ENCODE results near the gene GRIK3.

Gene GRIK3

DNA sequence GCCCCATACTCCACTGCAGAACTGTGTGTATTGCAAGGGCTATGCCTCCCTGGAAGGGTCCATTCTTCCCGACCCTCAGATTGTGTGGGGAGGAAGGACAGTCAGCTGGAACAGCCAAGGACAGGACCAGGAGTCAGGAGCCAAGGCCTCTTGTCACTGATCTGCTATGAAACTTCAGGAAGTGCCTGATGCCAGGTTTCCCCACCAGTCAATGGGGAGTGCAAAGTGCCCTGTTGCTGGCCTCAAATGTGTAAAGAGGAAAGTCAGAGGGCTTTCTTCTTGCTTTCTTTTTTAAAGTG is 168.8 kb downstream of the GRIK3 start:
- Histone ChIP-seq H3K27me3 (ENCODE audit: control insufficient read depth in 5 of 5, insufficient read depth in 4 of 5, low read length in 5 of 5) (peaks cover 4 to 18% (median 12%) of the 10 kb centered on the region in 5 donors), H3K27ac (ENCODE audit: low read depth, low read length) (no peak overlapping the region), H3K4me1 (ENCODE audit: control insufficient read depth in 5 of 5, insufficient read depth in 5 of 5, low read length in 5 of 5) (no peaks in the 10 kb centered on the region), H3K36me3 (ENCODE audit: control insufficient read depth in 5 of 5, insufficient read depth in 5 of 5, low read length in 5 of 5) (no peaks in the 10 kb centered on the region), H3K4me3 (ENCODE audit: low read depth in 1 of 5, low read length in 5 of 5) (no peak overlapping the region), H3K9ac (ENCODE audit: low read length in 5 of 5) (no peak overlapping the region), H3K9me3 (ENCODE audit: control insufficient read depth in 5 of 5, low read length in 5 of 5) (no peaks in the 10 kb centered on the region)

DNA sequence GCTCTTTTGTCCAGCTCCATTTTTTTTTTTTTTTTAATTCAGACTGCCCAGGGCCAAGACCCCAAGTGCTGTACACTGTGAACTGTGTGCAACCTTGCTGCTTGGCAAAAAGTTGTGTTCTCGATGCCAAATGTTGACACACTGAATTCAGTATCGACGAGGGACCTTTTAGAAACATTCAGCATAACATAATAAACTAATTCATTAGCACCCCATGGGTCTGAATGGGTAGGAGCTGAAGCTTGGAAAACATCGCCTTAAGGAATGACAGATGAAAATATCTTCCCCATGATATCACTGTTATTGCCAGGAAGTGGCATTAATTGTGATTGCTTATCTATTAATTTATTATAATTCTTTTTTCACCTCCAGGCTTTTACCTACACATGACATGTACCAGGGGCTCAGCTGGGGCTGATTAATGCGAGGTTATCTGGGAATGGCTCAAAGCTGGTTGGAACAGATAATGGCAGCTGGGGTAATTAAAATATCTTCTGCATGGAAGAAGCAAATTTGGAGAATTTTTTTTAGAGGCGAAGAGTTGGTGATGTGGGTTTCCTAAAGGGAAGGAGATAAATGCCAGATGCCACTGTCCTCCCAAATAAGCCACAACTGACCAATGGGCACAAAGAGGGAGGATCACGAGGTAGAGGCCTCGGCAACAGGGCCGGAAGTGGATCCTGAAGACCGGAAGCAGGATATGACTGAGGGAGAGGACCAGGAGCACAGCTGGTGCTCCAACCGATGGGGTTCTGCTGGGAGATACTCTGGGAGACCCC is 169.3 kb downstream of the GRIK3 start:
- no peak overlapping the region for H3K27ac ChIP-seq (ENCODE audit: low read depth, low read length)
- H3K9me3 ChIP-seq (ENCODE audit: control insufficient read depth in 5 of 5, low read length in 5 of 5) = no peaks in the 10 kb centered on the region
- H3K4me1 ChIP-seq (ENCODE audit: control insufficient read depth in 5 of 5, insufficient read depth in 5 of 5, low read length in 5 of 5) = no peaks in the 10 kb centered on the region
- H3K36me3 ChIP-seq (ENCODE audit: control insufficient read depth in 5 of 5, insufficient read depth in 5 of 5, low read length in 5 of 5) = no peaks in the 10 kb centered on the region
- H3K4me3 ChIP-seq (ENCODE audit: low read depth in 1 of 5, low read length in 5 of 5) = no peak overlapping the region
- H3K9ac ChIP-seq (ENCODE audit: low read length in 5 of 5) = no peak overlapping the region
- H3K27me3 ChIP-seq (ENCODE audit: control insufficient read depth in 5 of 5, insufficient read depth in 4 of 5, low read length in 5 of 5) = peaks cover 4 to 18% (median 13%) of the 10 kb centered on the region in 5 donors

DNA sequence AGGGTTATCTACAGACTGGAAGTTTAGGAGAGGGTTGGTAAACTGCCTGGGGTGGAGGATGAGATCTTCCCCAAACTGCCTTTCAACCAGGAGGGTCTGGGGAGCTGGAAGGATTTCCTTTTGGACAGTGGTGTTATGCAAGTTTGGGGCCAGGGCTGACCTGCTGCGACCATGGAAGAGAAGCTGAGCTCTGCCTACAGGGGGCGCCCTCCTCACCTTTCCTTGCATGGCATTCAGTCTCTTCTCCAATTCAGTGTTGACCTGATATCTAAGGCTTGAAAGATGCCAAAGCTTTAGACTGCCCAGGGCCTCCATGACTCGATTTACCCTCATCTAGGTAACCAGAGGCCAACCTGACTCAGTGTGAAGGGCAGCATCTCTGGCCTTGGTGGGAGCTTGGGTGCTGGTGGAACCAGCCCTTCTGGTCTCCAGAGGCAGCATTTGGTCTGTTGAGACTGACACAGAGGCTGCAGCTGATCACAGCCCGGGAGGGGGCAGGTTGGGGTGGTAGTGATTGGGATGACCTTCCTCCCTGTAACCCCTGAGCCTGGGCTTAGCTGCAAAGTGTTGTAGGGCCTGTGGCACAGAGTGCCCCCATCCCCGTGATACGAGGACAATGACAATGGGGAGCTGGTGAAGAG is 170.0 kb downstream of the GRIK3 start:
- H3K9ac ChIP-seq (ENCODE audit: low read length in 5 of 5) = no peak overlapping the region
- H3K4me1 ChIP-seq (ENCODE audit: control insufficient read depth in 5 of 5, insufficient read depth in 5 of 5, low read length in 5 of 5) = no peaks in the 10 kb centered on the region
- no peaks in the 10 kb centered on the region for H3K9me3 ChIP-seq (ENCODE audit: control insufficient read depth in 5 of 5, low read length in 5 of 5)
- H3K36me3 ChIP-seq (ENCODE audit: control insufficient read depth in 5 of 5, insufficient read depth in 5 of 5, low read length in 5 of 5) = no peaks in the 10 kb centered on the region
- H3K4me3 ChIP-seq (ENCODE audit: low read depth in 1 of 5, low read length in 5 of 5) = no peak overlapping the region
- no peak overlapping the region for H3K27ac ChIP-seq (ENCODE audit: low read depth, low read length)
- H3K27me3 ChIP-seq (ENCODE audit: control insufficient read depth in 5 of 5, insufficient read depth in 4 of 5, low read length in 5 of 5) = peaks cover 4 to 23% (median 14%) of the 10 kb centered on the region in 5 donors

DNA sequence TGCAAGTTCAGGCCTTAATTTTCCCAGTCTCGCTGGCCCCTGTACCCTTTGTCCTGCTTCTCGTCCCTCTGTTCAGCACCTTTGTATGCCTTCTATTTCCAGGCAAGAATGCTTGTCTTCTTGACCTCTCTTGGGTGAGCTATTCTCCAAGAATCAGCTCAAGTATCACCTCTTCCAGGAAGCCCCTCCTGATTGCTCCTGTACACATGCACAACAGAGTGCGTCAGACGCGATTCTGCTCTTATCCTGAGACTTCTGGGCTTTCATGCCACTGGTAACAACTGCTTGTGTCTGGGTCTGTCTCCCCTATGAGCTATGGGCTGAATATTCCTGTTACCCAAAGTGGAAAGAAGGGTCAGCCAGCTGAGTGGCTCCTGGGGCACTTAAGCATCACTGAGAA is 170.8 kb downstream of the GRIK3 start:
- Histone ChIP-seq H3K27ac (ENCODE audit: low read depth, low read length) (no peak overlapping the region), H3K27me3 (ENCODE audit: control insufficient read depth in 5 of 5, insufficient read depth in 4 of 5, low read length in 5 of 5) (peaks cover 4 to 25% (median 18%) of the 10 kb centered on the region in 5 donors), H3K9ac (ENCODE audit: low read length in 5 of 5) (no peak overlapping the region), H3K9me3 (ENCODE audit: control insufficient read depth in 5 of 5, low read length in 5 of 5) (no peaks in the 10 kb centered on the region), H3K4me3 (ENCODE audit: low read depth in 1 of 5, low read length in 5 of 5) (no peak overlapping the region), H3K36me3 (ENCODE audit: control insufficient read depth in 5 of 5, insufficient read depth in 5 of 5, low read length in 5 of 5) (no peaks in the 10 kb centered on the region), H3K4me1 (ENCODE audit: control insufficient read depth in 5 of 5, insufficient read depth in 5 of 5, low read length in 5 of 5) (no peaks in the 10 kb centered on the region)

DNA sequence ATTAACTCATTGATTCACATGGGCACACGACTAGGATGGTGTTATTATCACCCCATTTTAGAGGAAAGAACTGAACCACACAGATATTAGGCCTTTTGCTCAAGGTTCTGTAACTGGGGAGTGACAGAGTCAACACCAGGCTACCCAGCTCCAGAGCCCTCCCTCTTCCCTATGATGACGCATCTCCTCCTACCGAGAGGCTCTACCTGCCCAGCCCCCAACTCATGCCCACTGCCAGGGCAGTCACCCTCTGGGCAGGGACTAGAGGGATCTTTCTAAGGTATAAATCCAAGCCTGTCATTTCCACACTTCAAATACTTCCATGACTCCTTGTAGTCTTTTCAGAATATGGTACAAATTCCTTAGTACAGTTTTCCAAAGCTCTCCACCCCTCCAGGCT is 171.3 kb downstream of the GRIK3 start:
- Histone ChIP-seq H3K9ac (ENCODE audit: low read length in 5 of 5) (no peak overlapping the region), H3K4me1 (ENCODE audit: control insufficient read depth in 5 of 5, insufficient read depth in 5 of 5, low read length in 5 of 5) (no peaks in the 10 kb centered on the region), H3K36me3 (ENCODE audit: control insufficient read depth in 5 of 5, insufficient read depth in 5 of 5, low read length in 5 of 5) (no peaks in the 10 kb centered on the region), H3K4me3 (ENCODE audit: low read depth in 1 of 5, low read length in 5 of 5) (no peak overlapping the region), H3K27ac (ENCODE audit: low read depth, low read length) (no peak overlapping the region), H3K27me3 (ENCODE audit: control insufficient read depth in 5 of 5, insufficient read depth in 4 of 5, low read length in 5 of 5) (peaks cover 4 to 27% (median 20%) of the 10 kb centered on the region in 5 donors), H3K9me3 (ENCODE audit: control insufficient read depth in 5 of 5, low read length in 5 of 5) (no peaks in the 10 kb centered on the region)

DNA sequence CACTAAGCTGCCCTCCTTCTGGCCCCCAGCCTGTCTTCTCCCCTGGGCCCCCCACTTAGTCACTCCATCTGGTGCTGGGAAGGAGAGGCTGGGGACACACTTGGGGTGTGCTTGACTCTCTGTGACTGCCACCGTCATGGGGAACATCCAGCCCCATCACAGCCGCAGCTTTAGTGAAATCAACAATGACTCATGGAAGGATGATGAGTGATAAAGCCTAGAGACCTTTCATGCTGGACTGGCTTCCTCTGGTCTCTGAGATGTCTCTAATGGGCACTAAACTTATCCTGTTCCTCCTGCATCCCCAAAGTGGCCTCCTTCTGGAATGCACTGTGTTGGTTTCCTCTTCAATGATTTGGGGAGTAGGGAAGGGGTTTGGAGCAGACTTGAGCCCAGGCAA is 172.9 kb downstream of the GRIK3 start:
- no peak overlapping the region for H3K9ac ChIP-seq (ENCODE audit: low read length in 5 of 5)
- H3K27ac ChIP-seq (ENCODE audit: low read depth, low read length) = no peak overlapping the region
- H3K4me1 ChIP-seq (ENCODE audit: control insufficient read depth in 5 of 5, insufficient read depth in 5 of 5, low read length in 5 of 5) = no peaks in the 10 kb centered on the region
- H3K4me3 ChIP-seq (ENCODE audit: low read depth in 1 of 5, low read length in 5 of 5) = no peak overlapping the region
- H3K27me3 ChIP-seq (ENCODE audit: control insufficient read depth in 5 of 5, insufficient read depth in 4 of 5, low read length in 5 of 5) = peaks cover 6 to 32% (median 24%) of the 10 kb centered on the region in 5 donors
- H3K9me3 ChIP-seq (ENCODE audit: control insufficient read depth in 5 of 5, low read length in 5 of 5) = no peaks in the 10 kb centered on the region
- no peaks in the 10 kb centered on the region for H3K36me3 ChIP-seq (ENCODE audit: control insufficient read depth in 5 of 5, insufficient read depth in 5 of 5, low read length in 5 of 5)

DNA sequence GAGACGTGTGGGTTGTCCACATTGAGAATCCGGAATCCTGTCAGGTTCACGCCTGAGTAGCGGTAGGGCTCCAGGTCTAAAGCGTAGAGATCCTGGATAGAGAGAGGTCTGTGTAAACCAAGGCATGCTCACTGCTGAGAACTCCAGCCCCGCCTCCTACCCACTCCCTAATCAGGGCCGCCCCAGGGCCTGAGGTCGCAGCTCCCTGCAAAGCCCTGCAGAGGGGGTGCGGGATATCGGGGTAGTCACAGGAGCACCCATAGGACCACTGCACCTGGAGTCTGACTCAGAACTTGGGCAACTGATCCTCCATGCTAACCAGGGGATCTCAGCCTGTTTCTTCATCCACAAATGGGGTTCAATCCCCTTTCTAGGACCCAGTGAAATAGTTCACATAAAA is 174.4 kb downstream of the GRIK3 start:
- Histone ChIP-seq H3K9ac (ENCODE audit: low read length in 5 of 5) (no peak overlapping the region), H3K27me3 (ENCODE audit: control insufficient read depth in 5 of 5, insufficient read depth in 4 of 5, low read length in 5 of 5) (peaks cover 17 to 35% (median 34%) of the 10 kb centered on the region in 5 donors), H3K27ac (ENCODE audit: low read depth, low read length) (no peak overlapping the region), H3K36me3 (ENCODE audit: control insufficient read depth in 5 of 5, insufficient read depth in 5 of 5, low read length in 5 of 5) (no peaks in the 10 kb centered on the region), H3K9me3 (ENCODE audit: control insufficient read depth in 5 of 5, low read length in 5 of 5) (no peaks in the 10 kb centered on the region), H3K4me3 (ENCODE audit: low read depth in 1 of 5, low read length in 5 of 5) (no peak overlapping the region), H3K4me1 (ENCODE audit: control insufficient read depth in 5 of 5, insufficient read depth in 5 of 5, low read length in 5 of 5) (no peaks in the 10 kb centered on the region)

DNA sequence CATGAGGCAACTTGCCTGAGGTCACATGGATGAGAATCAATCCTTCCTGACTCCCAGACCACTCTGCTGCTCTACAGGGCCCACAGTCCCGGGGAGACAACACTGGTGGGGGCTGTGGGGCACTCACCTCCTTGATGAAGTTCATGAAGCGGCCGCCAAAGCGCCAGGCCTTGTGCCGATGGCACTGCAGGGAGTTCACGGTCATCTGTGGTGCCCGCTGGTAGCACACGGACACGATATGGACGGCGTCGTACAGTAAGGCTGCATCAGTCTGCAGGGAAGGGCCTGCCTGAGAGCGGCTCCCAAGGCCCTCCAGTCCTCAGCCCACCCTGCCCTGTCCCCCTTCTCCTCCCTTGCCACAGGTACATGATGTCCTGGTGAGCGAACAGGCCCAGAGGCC is 175.3 kb downstream of the GRIK3 start:
- Histone ChIP-seq H3K4me1 (ENCODE audit: control insufficient read depth in 5 of 5, insufficient read depth in 5 of 5, low read length in 5 of 5) (no peaks in the 10 kb centered on the region), H3K27me3 (ENCODE audit: control insufficient read depth in 5 of 5, insufficient read depth in 4 of 5, low read length in 5 of 5) (peaks cover 17 to 42% (median 38%) of the 10 kb centered on the region in 5 donors), H3K4me3 (ENCODE audit: low read depth in 1 of 5, low read length in 5 of 5) (no peak overlapping the region), H3K9me3 (ENCODE audit: control insufficient read depth in 5 of 5, low read length in 5 of 5) (no peaks in the 10 kb centered on the region), H3K36me3 (ENCODE audit: control insufficient read depth in 5 of 5, insufficient read depth in 5 of 5, low read length in 5 of 5) (no peaks in the 10 kb centered on the region), H3K9ac (ENCODE audit: low read length in 5 of 5) (no peak overlapping the region), H3K27ac (ENCODE audit: low read depth, low read length) (no peak overlapping the region)

DNA sequence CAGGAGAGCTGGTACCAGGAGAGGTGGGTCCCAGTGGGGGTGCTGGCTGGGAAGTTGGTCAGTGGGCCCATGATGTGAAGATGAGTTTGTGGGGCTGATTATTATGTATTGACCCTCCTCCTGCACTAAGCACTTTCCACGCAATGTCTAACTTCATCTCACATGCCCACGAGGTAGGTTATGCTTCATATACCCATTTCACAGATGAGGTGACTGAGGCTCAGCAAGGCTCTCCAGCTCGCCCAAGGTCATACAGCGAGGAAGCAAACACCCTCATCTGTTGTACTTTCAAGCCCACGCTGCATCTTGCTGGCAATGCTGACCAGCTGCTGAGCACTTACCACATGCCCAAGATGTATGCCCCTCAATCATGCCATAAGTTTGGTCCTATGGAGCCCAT is 175.8 kb downstream of the GRIK3 start:
- Histone ChIP-seq H3K9ac (ENCODE audit: low read length in 5 of 5) (no peak overlapping the region), H3K27me3 (ENCODE audit: control insufficient read depth in 5 of 5, insufficient read depth in 4 of 5, low read length in 5 of 5) (peaks cover 15 to 43% (median 38%) of the 10 kb centered on the region in 5 donors), H3K9me3 (ENCODE audit: control insufficient read depth in 5 of 5, low read length in 5 of 5) (no peaks in the 10 kb centered on the region), H3K4me3 (ENCODE audit: low read depth in 1 of 5, low read length in 5 of 5) (no peak overlapping the region), H3K4me1 (ENCODE audit: control insufficient read depth in 5 of 5, insufficient read depth in 5 of 5, low read length in 5 of 5) (no peaks in the 10 kb centered on the region), H3K27ac (ENCODE audit: low read depth, low read length) (no peak overlapping the region), H3K36me3 (ENCODE audit: control insufficient read depth in 5 of 5, insufficient read depth in 5 of 5, low read length in 5 of 5) (no peaks in the 10 kb centered on the region)

DNA sequence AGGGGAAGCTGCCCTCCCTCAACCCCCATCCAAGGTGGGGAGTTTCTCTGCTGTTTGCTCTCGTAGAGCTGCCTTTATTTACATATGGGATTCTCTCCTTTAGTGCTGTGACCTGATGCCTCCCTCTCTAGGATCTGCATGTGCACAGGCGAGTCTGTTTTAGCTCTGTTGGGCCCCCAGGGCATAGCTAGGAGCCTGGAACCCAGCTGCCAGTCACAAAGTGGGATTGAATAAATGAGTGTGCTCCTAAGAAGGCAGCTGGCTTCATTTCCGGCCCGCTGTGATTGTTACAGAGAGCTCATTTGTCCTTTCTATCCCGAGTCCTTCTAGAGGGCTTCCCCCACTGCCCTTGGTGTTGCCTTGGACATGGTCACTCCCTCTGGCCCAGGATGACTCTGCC is 176.6 kb downstream of the GRIK3 start:
- H3K4me1 ChIP-seq (ENCODE audit: control insufficient read depth in 5 of 5, insufficient read depth in 5 of 5, low read length in 5 of 5) = no peaks in the 10 kb centered on the region
- H3K4me3 ChIP-seq (ENCODE audit: low read depth in 1 of 5, low read length in 5 of 5) = no peak overlapping the region
- H3K36me3 ChIP-seq (ENCODE audit: control insufficient read depth in 5 of 5, insufficient read depth in 5 of 5, low read length in 5 of 5) = no peaks in the 10 kb centered on the region
- no peak overlapping the region for H3K9ac ChIP-seq (ENCODE audit: low read length in 5 of 5)
- H3K27ac ChIP-seq (ENCODE audit: low read depth, low read length) = no peak overlapping the region
- peaks cover 13 to 43% (median 34%) of the 10 kb centered on the region in 5 donors for H3K27me3 ChIP-seq (ENCODE audit: control insufficient read depth in 5 of 5, insufficient read depth in 4 of 5, low read length in 5 of 5)
- no peaks in the 10 kb centered on the region for H3K9me3 ChIP-seq (ENCODE audit: control insufficient read depth in 5 of 5, low read length in 5 of 5)
